Duodenal mucosa (tissue), 2 donors: ENCODE results near the gene ADAM29.
"Not testable (repeated sequence)": the region's sequence is repeated elsewhere in the genome, so short reads cannot be mapped to it uniquely, and the experiment has no call there.

Experiments used
- H3K27ac ChIP-seq: one replicate; pipeline ENCODE4 v1.7.0; 2013; ENCODE audit warnings: low read depth, low read length
- H3K27me3 ChIP-seq, 2 donors: one replicate each; pipeline ENCODE4 v1.7.0; 2013; ENCODE audit warnings: low read length in 2 of 2, control low read depth in 1 of 2; ENCODE audit not compliant: insufficient read depth in 2 of 2, control insufficient read depth in 1 of 2
- H3K36me3 ChIP-seq, 2 donors: one replicate each; pipeline ENCODE4 v1.7.0; 2013; ENCODE audit warnings: low read length in 2 of 2, control low read depth in 1 of 2; ENCODE audit not compliant: insufficient read depth in 2 of 2, control insufficient read depth in 1 of 2
- H3K4me1 ChIP-seq, 2 donors: one replicate each; pipeline ENCODE4 v1.7.0; 2013; ENCODE audit warnings: low read length in 2 of 2, control low read depth in 1 of 2; ENCODE audit not compliant: insufficient read depth in 2 of 2, control insufficient read depth in 1 of 2
- H3K4me3 ChIP-seq, 2 donors: one replicate each; pipeline ENCODE4 v1.7.0; 2013; ENCODE audit warnings: low read length in 2 of 2, low read depth in 1 of 2
- H3K9ac ChIP-seq, 2 donors: one replicate each; pipeline ENCODE4 v1.7.0; 2013; ENCODE audit warnings: low read length in 2 of 2, low read depth in 1 of 2
- H3K9me3 ChIP-seq, 2 donors: one replicate each; pipeline ENCODE4 v1.7.0; 2013; ENCODE audit warnings: low read length in 2 of 2, control low read depth in 1 of 2; ENCODE audit not compliant: control insufficient read depth in 1 of 2

ADAM29 gene

DNA sequence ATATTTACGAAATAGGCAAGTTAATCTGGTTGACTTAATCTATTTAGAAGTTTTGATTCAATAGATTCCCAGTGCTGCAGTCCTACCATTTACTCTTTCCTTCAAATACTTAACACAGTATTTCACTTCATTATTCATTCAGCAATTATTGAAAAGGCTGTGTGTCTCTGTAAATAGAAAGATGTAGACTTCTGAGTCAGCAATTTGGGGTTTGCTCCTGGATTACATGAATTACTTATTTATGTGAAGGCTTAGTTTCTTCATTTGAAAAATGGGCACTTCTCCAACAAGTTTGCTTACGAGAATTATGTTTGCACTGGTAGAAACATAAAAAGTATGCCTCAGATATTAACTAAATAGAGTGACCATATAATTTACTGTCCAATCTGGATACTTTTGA, 17.4 kb downstream of the ADAM29 start:
- no peaks in the 10 kb centered on the region for H3K36me3 ChIP-seq
- H3K4me3 ChIP-seq, result no peak overlapping the region
- peaks cover 0 to 6% of the 10 kb centered on the region in 2 donors for H3K9me3 ChIP-seq
- no peaks in the 10 kb centered on the region for H3K4me1 ChIP-seq
- no peak overlapping the region for H3K9ac ChIP-seq
- H3K27ac ChIP-seq, result no peak overlapping the region
- no peaks in the 10 kb centered on the region for H3K27me3 ChIP-seq

DNA sequence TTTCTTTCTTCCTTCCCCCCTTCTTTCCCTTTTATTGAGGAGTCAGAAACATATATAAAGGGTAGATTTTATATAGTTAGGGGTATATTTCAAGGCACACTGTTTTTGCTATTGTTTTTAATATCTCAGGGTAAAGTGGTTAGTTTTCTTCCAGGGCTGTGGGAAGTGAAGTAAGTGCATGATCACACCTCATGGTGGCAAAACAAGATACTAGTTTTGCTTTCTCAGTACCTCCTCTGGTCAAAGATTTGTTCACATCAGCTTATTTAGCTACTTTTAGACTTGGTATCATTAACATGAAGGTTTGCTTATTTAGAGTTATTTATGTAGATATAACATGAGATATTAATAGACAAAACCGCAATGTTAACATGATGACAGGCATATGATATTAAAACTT, 21.8 kb downstream of the ADAM29 start:
- Histone ChIP-seq H3K4me3 (no peak overlapping the region), H3K4me1 (no peaks in the 10 kb centered on the region), H3K9ac (no peak overlapping the region), H3K27me3 (no peaks in the 10 kb centered on the region), H3K27ac (no peak overlapping the region), H3K9me3 (peaks cover 0 to 6% of the 10 kb centered on the region in 2 donors), H3K36me3 (no peaks in the 10 kb centered on the region)

DNA sequence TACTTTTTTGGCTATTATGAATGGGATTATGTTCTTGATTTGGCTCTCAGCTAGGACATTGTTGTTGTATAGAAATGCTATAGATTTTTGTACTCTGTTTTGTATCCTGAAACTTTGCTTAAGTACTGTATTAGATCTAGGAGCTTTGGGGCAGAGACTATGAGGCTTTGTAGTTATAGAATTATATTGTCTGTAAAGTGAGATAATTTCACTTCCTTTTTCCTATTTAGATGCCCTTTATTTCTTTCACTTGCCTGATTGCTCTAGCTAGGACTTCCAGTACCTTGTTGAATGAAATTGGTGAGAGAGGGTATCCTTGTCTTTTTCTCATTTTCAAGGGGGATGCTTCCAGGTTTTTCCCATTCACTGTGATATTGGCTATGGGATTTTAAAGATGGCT, 28.1 kb downstream of the ADAM29 start:
- H3K9me3 ChIP-seq, result peaks cover 0 to 13% of the 10 kb centered on the region in 2 donors
- H3K27me3 ChIP-seq, result no peaks in the 10 kb centered on the region
- no peak overlapping the region for H3K4me3 ChIP-seq
- no peak overlapping the region for H3K9ac ChIP-seq
- H3K36me3 ChIP-seq, result no peaks in the 10 kb centered on the region
- H3K27ac ChIP-seq, result no peak overlapping the region
- no peaks in the 10 kb centered on the region for H3K4me1 ChIP-seq

DNA sequence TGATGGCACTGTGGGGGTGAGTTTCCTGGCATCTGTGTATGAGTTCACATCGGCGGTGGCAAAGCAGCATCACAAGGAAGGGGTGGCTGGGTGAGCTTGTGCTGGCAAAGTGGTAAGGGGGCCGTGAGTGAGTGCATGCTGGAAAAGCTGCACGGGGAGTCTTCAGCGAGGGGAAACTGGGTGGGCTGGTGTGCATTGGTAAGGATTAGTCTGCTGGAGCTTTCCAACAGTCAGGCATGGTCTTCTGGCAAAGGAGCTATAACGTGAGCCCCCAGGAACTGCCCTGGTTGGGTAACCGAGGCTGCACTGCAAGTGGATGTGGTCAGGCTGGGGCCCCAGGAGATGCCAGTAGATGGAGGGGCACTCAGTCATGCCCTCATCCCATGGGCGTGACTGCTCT, 30.7 kb downstream of the ADAM29 start:
- Histone ChIP-seq H3K9ac (no peak overlapping the region), H3K4me3 (no peak overlapping the region), H3K27ac (no peak overlapping the region), H3K36me3 (no peaks in the 10 kb centered on the region), H3K4me1 (no peaks in the 10 kb centered on the region), H3K27me3 (no peaks in the 10 kb centered on the region), H3K9me3 (peaks cover 0 to 13% of the 10 kb centered on the region in 2 donors)

DNA sequence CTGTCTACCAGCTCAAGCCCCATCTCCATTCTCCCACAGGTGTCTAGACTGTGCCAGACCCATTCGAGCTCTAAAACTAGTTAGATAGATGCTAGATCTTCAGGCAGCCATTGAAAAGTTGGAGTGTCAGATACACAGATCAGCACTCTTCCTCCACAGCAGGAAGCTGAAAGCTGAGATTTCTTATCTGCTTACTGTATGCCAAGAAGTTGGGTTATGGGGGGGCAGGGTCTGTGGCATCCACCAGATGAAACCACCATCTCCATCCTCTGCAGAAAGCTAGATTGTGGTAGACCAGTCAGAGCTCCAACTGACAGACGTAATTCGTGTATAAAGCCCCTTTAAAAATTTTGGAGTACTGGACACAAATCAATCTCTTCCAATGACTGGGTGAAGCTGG, 54.8 kb downstream of the ADAM29 start:
- Histone ChIP-seq H3K4me3 (no peak overlapping the region), H3K9ac (no peak overlapping the region), H3K4me1 (no peaks in the 10 kb centered on the region), H3K27me3 (no peaks in the 10 kb centered on the region), H3K36me3 (no peaks in the 10 kb centered on the region), H3K27ac (no peak overlapping the region), H3K9me3 (peaks cover 0 to 11% of the 10 kb centered on the region in 2 donors)

DNA sequence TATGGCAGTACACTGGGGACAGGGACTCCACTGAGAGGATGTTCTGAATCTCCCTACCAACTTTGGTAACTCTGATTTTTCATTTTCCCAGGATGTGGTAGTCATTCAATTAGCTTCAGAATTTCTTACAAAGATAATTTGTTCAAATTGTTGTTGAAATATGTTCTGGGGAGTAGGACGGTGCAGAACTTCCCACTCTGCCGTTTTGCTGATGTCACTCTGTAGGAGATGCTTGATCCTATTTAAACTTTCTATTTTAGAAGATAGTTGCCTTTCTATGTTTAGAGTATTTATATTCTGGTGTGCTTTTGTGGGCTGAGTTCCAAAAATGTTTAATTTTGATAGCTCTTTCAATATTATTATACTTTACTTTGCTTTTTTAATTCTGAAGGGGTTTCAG, 55.2 kb downstream of the ADAM29 start:
- no peaks in the 10 kb centered on the region for H3K27me3 ChIP-seq
- no peaks in the 10 kb centered on the region for H3K36me3 ChIP-seq
- no peaks in the 10 kb centered on the region for H3K4me1 ChIP-seq
- no peak overlapping the region for H3K4me3 ChIP-seq
- H3K27ac ChIP-seq, result no peak overlapping the region
- peaks cover 0 to 11% of the 10 kb centered on the region in 2 donors for H3K9me3 ChIP-seq
- H3K9ac ChIP-seq, result no peak overlapping the region

DNA sequence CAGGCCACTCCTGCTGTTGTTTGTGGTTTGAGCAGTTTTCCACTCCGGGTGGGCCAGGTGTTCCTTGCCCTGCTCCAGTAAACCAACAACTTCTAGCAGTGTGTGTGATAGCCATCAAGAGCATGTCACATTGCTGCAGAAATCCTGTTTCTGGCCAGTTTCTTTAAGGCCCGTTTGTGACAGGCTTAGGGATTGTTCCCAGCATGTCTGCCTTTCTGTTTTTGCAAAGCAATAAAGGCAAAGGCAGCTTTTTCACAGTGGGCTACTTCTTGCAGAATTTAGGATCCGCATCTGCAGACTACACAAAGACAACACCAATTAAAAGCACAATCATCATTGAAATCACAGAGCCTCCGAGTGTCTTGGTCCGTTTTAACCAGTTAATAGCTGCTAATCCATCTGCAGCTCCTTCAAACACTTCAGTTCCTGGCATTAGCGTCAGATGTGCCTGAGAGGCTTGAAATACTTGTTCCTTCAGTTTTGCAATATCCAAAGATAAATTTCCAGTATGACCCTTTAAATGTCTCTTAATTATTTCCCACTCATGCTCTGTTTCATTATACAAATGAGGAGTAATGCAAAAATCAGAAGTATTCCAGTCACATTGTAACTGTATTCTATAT, 65.1 kb downstream of the ADAM29 start:
- Histone ChIP-seq H3K4me3 (no peak overlapping the region), H3K9ac (no peak overlapping the region), H3K36me3 (no peaks in the 10 kb centered on the region), H3K27me3 (no peaks in the 10 kb centered on the region), H3K9me3 (peaks cover 17 to 19% of the 10 kb centered on the region in 2 donors), H3K4me1 (no peaks in the 10 kb centered on the region), H3K27ac (no peak overlapping the region)

DNA sequence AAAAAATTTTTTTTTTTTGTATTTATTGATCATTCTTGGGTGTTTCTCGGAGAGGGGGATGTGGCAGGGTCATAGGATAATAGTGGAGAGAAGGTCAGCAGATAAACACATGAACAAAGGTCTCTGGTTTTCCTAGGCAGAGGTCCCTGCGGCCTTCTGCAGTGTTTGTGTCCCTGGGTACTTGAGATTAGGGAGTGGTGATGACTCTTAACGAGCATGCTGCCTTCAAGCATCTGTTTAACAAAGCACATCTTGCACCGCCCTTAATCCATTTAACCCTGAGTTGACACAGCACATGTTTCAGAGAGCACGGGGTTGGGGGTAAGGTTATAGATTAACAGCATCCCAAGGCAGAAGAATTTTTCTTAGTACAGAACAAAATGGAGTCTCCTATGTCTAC, 65.7 kb downstream of the ADAM29 start:
- H3K9ac ChIP-seq, H3K4me1 ChIP-seq, H3K36me3 ChIP-seq, H3K27ac ChIP-seq, H3K4me3 ChIP-seq, H3K27me3 ChIP-seq: not testable (repeated sequence)
- H3K9me3 ChIP-seq, result peaks cover 17 to 19% of the 10 kb centered on the region in 2 donors

DNA sequence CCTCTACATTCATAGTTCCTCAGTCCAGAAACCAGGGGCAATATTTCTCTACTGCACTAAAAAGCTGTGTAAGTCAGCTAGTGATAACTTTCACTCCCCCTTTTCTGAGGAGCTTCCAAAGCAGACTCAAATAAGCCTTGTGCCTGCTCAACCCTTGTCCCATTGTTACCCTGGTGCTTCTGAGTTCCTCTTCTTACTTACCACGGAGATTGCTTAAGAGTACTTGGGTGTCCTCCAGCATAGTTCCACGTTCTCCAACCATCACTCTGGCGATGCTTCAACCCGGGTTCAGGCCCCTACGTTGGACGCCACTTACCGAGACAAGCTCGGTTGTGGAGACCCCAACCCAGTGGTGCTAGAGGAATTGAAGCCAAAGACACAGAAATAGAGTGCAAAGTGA, 71.6 kb downstream of the ADAM29 start:
- H3K9me3 ChIP-seq, result peaks cover 12 to 19% of the 10 kb centered on the region in 2 donors
- H3K4me3 ChIP-seq, result no peak overlapping the region
- no peaks in the 10 kb centered on the region for H3K36me3 ChIP-seq
- H3K9ac ChIP-seq, result no peak overlapping the region
- no peak overlapping the region for H3K27ac ChIP-seq
- no peaks in the 10 kb centered on the region for H3K4me1 ChIP-seq
- H3K27me3 ChIP-seq, result no peaks in the 10 kb centered on the region

DNA sequence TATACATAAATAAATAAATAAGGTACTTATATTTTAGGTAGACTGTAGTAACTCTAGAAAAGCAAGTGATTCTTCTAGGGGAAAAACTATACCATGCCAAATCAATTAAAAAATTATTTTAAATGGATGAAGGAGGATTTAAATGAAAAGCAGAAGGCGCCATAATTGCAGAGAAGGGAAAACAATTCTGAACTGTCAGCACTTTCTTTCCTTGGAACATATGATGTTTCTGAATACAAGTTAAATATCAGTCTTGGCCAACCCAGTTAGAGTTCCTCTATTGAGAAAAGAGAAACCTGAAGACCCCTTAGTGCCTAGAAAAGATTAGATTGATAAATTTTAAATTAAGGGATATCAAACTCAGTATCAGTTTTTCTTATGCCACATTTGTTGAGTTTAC, 75.8 kb downstream of the ADAM29 start:
- no peaks in the 10 kb centered on the region for H3K27me3 ChIP-seq
- H3K36me3 ChIP-seq, result no peaks in the 10 kb centered on the region
- H3K27ac ChIP-seq, result no peak overlapping the region
- no peak overlapping the region for H3K4me3 ChIP-seq
- no peak overlapping the region for H3K9ac ChIP-seq
- no peaks in the 10 kb centered on the region for H3K4me1 ChIP-seq
- H3K9me3 ChIP-seq, result peaks cover 4 to 8% of the 10 kb centered on the region in 2 donors

DNA sequence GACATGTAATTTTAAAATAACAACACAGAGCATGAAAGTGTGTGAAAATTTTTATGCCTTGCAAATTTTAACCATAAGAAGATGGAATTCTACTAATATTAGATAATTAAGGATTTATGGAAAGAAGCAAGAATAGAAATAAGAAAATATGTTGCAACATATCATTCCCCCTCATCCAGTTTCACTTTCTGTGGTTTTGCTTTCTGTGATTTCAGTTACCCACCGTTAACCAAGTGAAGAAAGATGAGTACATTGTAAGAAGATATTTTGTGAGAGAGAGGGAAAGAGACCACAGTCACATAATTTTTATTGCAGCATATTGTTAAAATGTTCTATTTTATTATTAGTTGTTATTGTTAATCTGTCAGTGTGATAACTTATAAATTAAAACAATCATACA, 77.9 kb downstream of the ADAM29 start:
- H3K9ac ChIP-seq, result no peak overlapping the region
- H3K9me3 ChIP-seq, result peaks cover 4 to 8% of the 10 kb centered on the region in 2 donors
- no peaks in the 10 kb centered on the region for H3K36me3 ChIP-seq
- no peaks in the 10 kb centered on the region for H3K4me1 ChIP-seq
- H3K27me3 ChIP-seq, result no peaks in the 10 kb centered on the region
- no peak overlapping the region for H3K4me3 ChIP-seq
- no peak overlapping the region for H3K27ac ChIP-seq
